ENCODE results near the gene ZSWIM4.
A peak's percentile ranks its signal among the peaks of the same experiment; 100 is the strongest.
"Not testable (repeated sequence)": the region's sequence is repeated elsewhere in the genome, so short reads cannot be mapped to it uniquely, and the experiment has no call there.

The ZSWIM4 gene

GRCh38 chr19:13850910-13851733, 55.9 kb downstream of the ZSWIM4 start:
- peak; percentile 81 for DNase-seq (ENCODE audit: low spot score)

GRCh38 chr19:13851734-13852114, 56.5 kb downstream of the ZSWIM4 start:
- DNase-seq (ENCODE audit: low spot score), result not testable (repeated sequence)

GRCh38 chr19:13852171-13852707, 57.0 kb downstream of the ZSWIM4 start:
- DNase-seq (ENCODE audit: low spot score), result not testable (repeated sequence)

GRCh38 chr19:13856497-13856896, 61.3 kb downstream of the ZSWIM4 start:
- DNase-seq (ENCODE audit: low spot score), result no peak

- DNase-seq (ENCODE audit: low spot score), result no peak
These were observed 64.2 kb downstream of the ZSWIM4 start for GRCh38 chr19:13859361-13859880.

GRCh38 chr19:13860679-13861391, 65.6 kb downstream of the ZSWIM4 start:
- DNase-seq (ENCODE audit: low spot score), result no peak

- DNase-seq (ENCODE audit: low spot score), result no peak
These were observed 66.1 kb downstream of the ZSWIM4 start for GRCh38 chr19:13861392-13861713.

- peak; percentile 87 for DNase-seq (ENCODE audit: low spot score)
These were observed 66.7 kb downstream of the ZSWIM4 start for GRCh38 chr19:13861714-13862531.

- no peak for DNase-seq (ENCODE audit: low spot score)
These were observed 68.9 kb downstream of the ZSWIM4 start for GRCh38 chr19:13864046-13864666.

GRCh38 chr19:13864667-13865570, 69.7 kb downstream of the ZSWIM4 start:
- no peak for DNase-seq (ENCODE audit: low spot score)

- DNase-seq (ENCODE audit: low spot score), result no peak
These were observed 70.6 kb downstream of the ZSWIM4 start for GRCh38 chr19:13865571-13866462.

- DNase-seq (ENCODE audit: low spot score), result no peak
These were observed 71.3 kb downstream of the ZSWIM4 start for GRCh38 chr19:13866463-13867046.

GRCh38 chr19:13868663-13869062, 73.4 kb downstream of the ZSWIM4 start:
- no peak for DNase-seq (ENCODE audit: low spot score)

GRCh38 chr19:13869281-13869680, 74.0 kb downstream of the ZSWIM4 start:
- no peak for DNase-seq (ENCODE audit: low spot score)

GRCh38 chr19:13870873-13871272, 75.6 kb downstream of the ZSWIM4 start:
- DNase-seq (ENCODE audit: low spot score), result no peak

- no peak for DNase-seq (ENCODE audit: low spot score)
These were observed 77.1 kb downstream of the ZSWIM4 start for GRCh38 chr19:13872339-13872694.

GRCh38 chr19:13872695-13873389, 77.6 kb downstream of the ZSWIM4 start:
- DNase-seq (ENCODE audit: low spot score), result no peak

- DNase-seq (ENCODE audit: low spot score), result no peak
These were observed 78.7 kb downstream of the ZSWIM4 start for GRCh38 chr19:13873834-13874515.

Data from hematopoietic multipotent progenitor cell treated with erythropoietin and hydrocortisone succinate and interleukin-3 and kit ligand, for 15 days (in vitro differentiated cells).